ENCODE data around the gene APPL2.

The APPL2 gene

DNA sequence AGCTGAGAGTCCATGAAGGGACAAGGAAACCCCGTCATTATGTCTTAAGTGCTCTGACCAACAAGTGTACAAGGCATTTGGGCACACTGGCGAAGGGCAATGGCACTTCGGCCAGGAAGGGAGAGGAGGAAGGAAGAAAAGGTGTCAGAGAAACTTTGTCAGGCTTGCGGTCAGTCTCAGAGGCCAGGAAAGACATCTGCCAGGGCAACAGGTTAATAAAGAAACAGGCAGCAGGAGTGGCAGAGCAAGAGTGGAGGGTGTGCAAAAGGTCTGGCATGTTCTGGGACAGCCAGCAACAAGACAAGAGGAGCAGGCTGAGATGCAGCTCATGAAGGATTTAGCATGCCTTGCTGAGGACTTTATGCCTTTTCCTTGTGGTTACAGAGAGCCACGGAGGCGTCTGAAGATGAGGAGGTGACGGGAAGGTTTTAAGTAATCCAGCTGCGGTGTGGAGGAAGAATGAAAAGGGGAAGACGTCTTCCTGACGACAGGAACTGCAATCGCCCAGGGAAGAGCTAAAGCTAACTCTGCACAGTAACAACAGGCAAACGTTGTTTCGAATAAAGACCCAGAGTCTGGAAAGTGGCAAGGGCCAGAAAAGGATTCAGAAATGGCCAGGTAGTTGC, 13.1 kb downstream of the APPL2 start:
- no peak for TF ChIP-seq ZNF274 (IDR thresholded peaks at IDR 0.05; ENCODE audit: low read depth, low read length)
- no peak overlapping the region for H3K4me3 ChIP-seq (ENCODE audit: low read length)

DNA sequence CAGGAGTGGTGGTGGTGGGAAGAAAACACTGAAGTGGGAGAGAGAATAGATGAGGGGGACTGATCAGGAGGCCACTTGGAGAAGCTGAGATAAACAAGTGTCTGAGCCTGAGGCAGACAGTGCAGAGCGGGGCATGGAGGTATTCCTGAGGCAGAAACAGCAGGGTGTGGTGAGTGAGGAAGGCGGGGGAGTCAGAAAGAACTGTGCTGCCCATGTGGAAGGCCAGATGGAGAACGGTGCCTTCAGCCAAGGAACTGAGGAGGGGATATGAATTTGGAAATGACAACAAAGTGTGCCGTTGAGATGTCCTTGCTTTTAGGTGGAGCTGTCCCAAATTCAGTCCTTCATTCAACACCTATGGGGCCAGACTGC, 13.7 kb downstream of the APPL2 start:
- TF ChIP-seq ZNF274 (IDR thresholded peaks at IDR 0.05; ENCODE audit: low read depth, low read length), result no peak
- no peak overlapping the region for H3K4me3 ChIP-seq (ENCODE audit: low read length)

DNA sequence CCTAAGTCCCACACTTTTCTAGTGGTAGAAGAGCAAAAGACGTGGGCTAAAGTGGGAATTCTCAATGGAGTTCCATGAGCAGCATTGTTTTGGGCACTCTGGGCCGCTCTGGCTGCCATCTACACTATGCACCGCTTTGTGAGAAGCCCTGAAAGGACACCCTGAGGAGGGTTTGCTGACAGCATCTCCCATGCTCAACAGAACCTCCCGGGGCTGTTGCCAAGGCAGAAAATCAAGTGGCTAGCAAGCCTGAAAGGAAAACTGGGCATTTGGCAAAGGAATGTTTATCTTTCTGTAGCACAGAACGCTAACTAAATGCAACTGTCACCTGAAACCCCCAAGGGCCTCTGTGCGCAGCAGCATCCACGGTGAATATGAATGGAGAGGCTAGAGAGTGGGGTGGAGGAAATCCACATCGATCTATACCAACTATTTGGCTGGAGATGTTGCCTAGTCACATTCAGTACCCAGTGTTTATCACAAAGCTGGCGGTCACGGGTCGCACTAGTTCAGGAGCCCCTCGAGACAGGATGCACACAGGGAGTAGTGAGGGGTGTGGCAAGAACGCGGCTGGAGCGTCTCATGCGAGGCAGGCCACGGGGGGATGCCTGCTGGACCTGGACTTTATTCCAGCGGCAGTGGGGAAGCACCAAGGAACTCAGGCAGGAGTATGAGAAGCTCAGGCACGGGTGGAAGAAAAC, 14.2 kb downstream of the APPL2 start:
- TF ChIP-seq ZNF274 (IDR thresholded peaks at IDR 0.05; ENCODE audit: low read depth, low read length), result no peak
- H3K4me3 ChIP-seq (ENCODE audit: low read length), result no peak overlapping the region

DNA sequence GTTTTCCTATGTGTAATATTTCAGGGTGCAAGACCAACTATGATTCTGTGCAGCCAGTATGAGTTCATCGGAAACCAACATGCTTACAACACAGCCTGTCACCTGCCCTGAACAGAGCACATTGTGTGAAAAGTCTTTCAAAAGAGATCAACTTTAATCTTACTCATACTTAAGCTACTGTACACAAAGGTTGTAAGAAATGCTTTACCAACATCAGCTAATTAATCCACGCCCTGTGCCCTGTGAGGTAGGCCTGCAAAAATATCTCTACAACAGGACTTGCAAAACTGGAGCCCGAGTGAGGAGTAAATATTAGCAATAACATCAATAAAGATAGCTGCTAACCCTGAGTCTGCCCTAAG, 15.1 kb downstream of the APPL2 start:
- TF ChIP-seq ZNF274 (IDR thresholded peaks at IDR 0.05; ENCODE audit: low read depth, low read length), result no peak
- H3K4me3 ChIP-seq (ENCODE audit: low read length), result no peak overlapping the region

- no peak overlapping the region for H3K4me3 ChIP-seq (ENCODE audit: low read length)
- no peak for TF ChIP-seq ZNF274 (IDR thresholded peaks at IDR 0.05; ENCODE audit: low read depth, low read length)
Observed at GRCh38 chr12:105220150-105220928, 15.6 kb downstream of the APPL2 start.

DNA sequence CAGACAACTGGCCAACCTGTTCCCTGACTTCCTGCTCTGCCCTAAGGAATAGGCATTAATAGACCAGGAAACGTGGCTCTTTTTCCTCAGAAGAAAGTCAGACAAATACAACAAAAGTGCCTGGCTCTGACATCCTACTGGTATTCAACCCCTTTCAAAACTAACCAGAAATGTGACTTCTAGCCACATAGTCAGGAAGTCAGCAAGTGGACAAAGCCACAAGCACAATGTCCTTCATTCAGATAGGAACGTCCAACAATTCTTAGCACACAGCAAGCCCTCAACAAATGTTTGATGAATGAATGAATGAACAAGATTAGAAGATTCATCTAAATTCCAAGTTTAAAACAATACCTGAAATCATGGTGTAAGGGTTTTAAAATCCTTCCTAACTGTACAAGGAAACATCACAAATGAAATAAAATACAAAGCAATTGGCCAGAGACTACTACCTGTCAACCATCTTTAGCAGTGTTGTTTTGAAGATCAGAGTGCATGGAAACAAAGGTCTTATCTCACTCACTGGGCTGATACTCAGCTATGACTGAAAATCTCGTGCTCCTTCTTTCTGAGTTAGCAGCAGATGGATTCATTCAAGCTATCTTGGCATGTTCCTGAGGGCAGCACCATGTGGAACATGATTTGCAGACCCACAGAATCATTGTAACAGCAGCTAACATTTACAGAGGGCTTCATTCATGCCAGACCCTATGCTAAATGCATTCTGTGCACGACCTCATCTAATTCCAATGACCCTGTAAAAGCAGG, 16.5 kb downstream of the APPL2 start:
- H3K4me3 ChIP-seq (ENCODE audit: low read length), result no peak overlapping the region
- TF ChIP-seq ZNF274 (IDR thresholded peaks at IDR 0.05; ENCODE audit: low read depth, low read length), result no peak

GRCh38 chr12:105218434-105218833, 17.5 kb downstream of the APPL2 start:
- TF ChIP-seq ZNF274 (IDR thresholded peaks at IDR 0.05; ENCODE audit: low read depth, low read length), result no peak
- no peak overlapping the region for H3K4me3 ChIP-seq (ENCODE audit: low read length)

DNA sequence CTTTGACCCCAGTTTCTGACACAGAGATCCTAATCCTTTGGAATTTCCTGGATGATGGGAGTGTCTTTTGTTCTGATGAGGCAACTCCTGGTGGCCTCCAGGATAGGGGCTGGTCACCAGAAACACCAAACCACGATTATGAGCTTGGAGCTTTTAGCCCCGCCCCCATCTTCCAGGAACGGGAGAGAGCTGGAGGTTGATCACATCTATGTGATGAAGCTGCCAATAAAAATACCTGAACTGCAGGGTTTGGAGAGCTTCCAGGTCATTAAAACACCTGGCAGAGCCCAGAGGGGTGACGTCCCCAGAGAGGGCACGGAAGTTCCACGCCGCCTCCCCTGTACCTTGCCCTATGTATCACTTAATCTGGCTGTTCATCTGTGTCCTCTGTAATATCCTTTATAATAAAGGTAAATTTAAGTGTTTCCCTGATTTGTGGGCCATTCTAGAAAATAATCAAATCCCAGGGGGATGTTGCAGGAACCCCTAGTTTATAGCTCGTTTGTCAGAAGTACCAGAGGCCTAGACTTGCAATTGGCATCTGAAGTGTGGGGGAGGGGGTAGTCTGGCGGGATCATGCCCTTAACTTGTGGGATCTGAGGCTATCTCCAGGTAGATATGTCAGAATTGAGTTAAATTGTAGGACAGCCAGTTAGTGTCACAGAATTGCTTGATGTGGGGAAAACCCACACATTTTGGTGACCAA, 21.2 kb downstream of the APPL2 start:
- no peak overlapping the region for H3K4me3 ChIP-seq (ENCODE audit: low read length)
- no peak for TF ChIP-seq ZNF274 (IDR thresholded peaks at IDR 0.05; ENCODE audit: low read depth, low read length)

DNA sequence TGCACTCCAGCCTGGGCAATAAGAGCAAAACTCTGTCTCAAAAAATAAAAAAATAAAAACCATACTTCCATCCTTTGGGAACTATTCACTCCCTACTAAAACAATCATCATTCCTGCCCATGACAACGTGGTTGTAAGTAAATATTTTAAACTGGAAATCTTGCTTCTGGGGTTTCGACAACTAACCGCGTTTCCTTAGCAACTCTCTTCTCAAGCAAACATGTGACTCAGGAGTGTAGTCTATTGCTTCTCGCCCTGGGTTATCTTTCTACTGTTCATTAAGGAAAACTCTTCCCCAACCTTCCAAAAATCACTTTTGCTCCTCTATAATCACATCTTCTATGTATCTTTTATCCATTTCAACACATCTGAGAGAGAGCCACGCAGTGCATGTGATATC, 21.8 kb downstream of the APPL2 start:
- H3K4me3 ChIP-seq (ENCODE audit: low read length), result no peak overlapping the region
- TF ChIP-seq ZNF274 (IDR thresholded peaks at IDR 0.05; ENCODE audit: low read depth, low read length), result no peak

DNA sequence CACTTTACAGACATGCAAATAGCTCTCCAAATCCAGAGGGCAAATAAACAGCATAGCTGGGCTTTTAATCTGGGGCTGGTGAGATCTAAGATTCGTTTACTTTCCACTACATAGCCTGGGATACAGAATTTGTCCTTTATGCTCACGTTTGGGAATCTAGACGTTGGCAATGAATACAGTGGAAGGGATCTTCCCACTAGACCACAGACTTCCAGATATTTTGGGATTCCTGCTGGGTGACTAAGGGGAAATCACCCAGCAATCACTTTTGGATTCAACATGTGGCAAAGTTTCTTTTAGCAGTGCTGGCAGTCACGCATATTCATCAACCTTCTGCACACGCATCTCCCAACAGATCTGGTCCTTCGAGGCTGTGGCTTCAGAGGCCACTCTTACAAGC, 23.5 kb downstream of the APPL2 start:
- H3K4me3 ChIP-seq (ENCODE audit: low read length), result no peak overlapping the region

GRCh38 chr12:105209091-105209490, 26.9 kb downstream of the APPL2 start:
- TF ChIP-seq ZNF274 (IDR thresholded peaks at IDR 0.05; ENCODE audit: low read depth, low read length), result no peak
- no peak overlapping the region for H3K4me3 ChIP-seq (ENCODE audit: low read length)

More for the DNA sequence above, 23.5 kb downstream of the APPL2 start:
- no peak for TF ChIP-seq ZNF274 (IDR thresholded peaks at IDR 0.05; ENCODE audit: low read depth, low read length)

GRCh38 chr12:105206686-105207374, 29.1 kb downstream of the APPL2 start:
- no peak for TF ChIP-seq ZNF274 (IDR thresholded peaks at IDR 0.05; ENCODE audit: low read depth, low read length)

DNA sequence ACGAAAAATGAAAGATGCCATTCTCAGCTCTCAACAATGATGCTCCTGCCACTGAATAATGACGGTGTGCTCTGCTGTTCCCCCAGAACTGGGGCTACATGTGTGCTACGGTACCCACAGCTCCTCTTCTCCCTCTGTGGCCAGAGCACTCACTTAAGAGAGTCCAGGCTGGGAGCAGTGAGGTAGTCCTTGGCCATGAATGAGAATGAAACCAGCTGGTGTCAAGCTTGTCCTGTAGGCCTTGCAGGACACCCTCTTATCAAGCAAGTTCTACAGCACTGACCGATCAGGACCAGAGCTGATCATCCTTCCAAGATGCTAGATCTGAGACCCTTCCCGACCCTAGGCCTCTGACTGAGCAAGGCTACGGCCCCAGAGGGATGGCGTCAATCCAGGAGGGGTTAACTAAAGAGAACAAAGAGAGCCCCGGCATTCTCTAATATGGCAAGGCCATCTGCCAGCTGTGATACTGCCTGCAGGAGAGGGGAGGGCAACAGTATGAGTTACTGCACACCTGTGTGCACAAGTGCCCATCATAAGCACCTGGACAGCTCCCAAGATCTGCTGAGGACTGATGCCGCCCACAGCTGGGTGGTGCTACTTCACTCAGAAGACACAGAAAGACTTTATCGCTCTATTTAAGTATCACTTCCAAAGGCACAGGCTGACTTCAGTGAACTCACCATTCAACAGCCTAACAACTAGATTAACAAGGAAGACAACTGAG, 30.5 kb downstream of the APPL2 start:
- no peak for TF ChIP-seq ZNF274 (IDR thresholded peaks at IDR 0.05; ENCODE audit: low read depth, low read length)

More at GRCh38 chr12:105206686-105207374, 29.1 kb downstream of the APPL2 start:
- no peak overlapping the region for H3K4me3 ChIP-seq (ENCODE audit: low read length)

More for the DNA sequence above, 30.5 kb downstream of the APPL2 start:
- no peak overlapping the region for H3K4me3 ChIP-seq (ENCODE audit: low read length)
